Esophagus (tissue), 2 donors: ENCODE measurements around the gene RNF167. TPM values are rescaled to one million over a fixed set of nuclear protein-coding genes. Genes with fewer than 3 reads are reported as not detected.

ENCODE experiments used
- H3K27ac ChIP-seq, 2 donors: one replicate each; pipeline ENCODE4 v1.5.1; 2013; ENCODE audit warnings: low read depth in 2 of 2, mild to moderate bottlenecking in 2 of 2, inconsistent platforms in 1 of 2, low read length in 1 of 2, moderate library complexity in 1 of 2
- H3K27me3 ChIP-seq, 2 donors: one replicate each; pipeline ENCODE4 v1.6.1; 2013; ENCODE audit warnings: low read length in 2 of 2, control low read depth in 1 of 2, mild to moderate bottlenecking in 1 of 2; ENCODE audit not compliant: insufficient read depth in 2 of 2, control insufficient read depth in 1 of 2
- H3K36me3 ChIP-seq, 2 donors: one replicate each; pipeline ENCODE4 v1.6.1; 2013; ENCODE audit warnings: low read length in 1 of 2; ENCODE audit not compliant: control insufficient read depth in 2 of 2, insufficient read depth in 2 of 2
- H3K4me1 ChIP-seq, 2 donors: one replicate each; pipeline ENCODE4 v1.6.1; 2013; ENCODE audit warnings: low read length in 1 of 2; ENCODE audit not compliant: control insufficient read depth in 2 of 2, insufficient read depth in 2 of 2
- H3K4me3 ChIP-seq, 2 donors: one replicate each; pipeline ENCODE4 v1.5.1; 2013; ENCODE audit warnings: low read length in 2 of 2, mild to moderate bottlenecking in 2 of 2, low read depth in 1 of 2, moderate library complexity in 1 of 2
- H3K9me3 ChIP-seq, 2 donors: one replicate each; pipeline ENCODE4 v1.6.1; 2013; ENCODE audit warnings: mild to moderate bottlenecking in 2 of 2, low read depth in 1 of 2, low read length in 1 of 2, moderate library complexity in 1 of 2; ENCODE audit not compliant: control insufficient read depth in 2 of 2, insufficient read depth in 1 of 2
- WGBS, 2 donors: extraction: QIAGEN DNeasy Blood & Tissue Kit; methylation state at CpG; one replicate each; pipeline ENCODE4 v1.1.7; 2013; 5-methylcytosine and 5-hydroxymethylcytosine counted together
- polyA plus RNA-seq, 2 donors: library from polyadenylated mRNA; stranded (reverse); fragments of 200-250 nt; gene quantifications; one replicate each; pipeline ENCODE4 v1.2.3, GENCODE V29; 2013
- donor health status: healthy with polysubstance abuse.
- donor health status: Bipolar disorder and iron deficiency.

RNF167 gene
- polyA plus RNA-seq, 2 donors: 79.5 to 149 TPM

GRCh38 chr17:4944554-4945175 lies 4.6 kb downstream of the RNF167 start:
- no peaks in the 10 kb centered on the region for H3K9me3 ChIP-seq
- H3K27me3 ChIP-seq: no peaks in the 10 kb centered on the region
- peak overlapping the region; percentile 69 to 85 for H3K27ac ChIP-seq
- H3K4me3 ChIP-seq: no peak overlapping the region
- H3K4me1 ChIP-seq: peaks cover 2 to 10% of the 10 kb centered on the region in 2 donors
- H3K36me3 ChIP-seq: peaks cover 5 to 27% of the 10 kb centered on the region in 2 donors
- WGBS, 2 donors: 55 to 61% methylated on average over 8 of the region's 8 CpGs

- WGBS, 2 donors: 20 to 22% methylated on average over 7 of the region's 7 CpGs
- peak overlapping the region in 1 of 2 donors; percentile 11 for H3K4me3 ChIP-seq
- H3K9me3 ChIP-seq: no peaks in the 10 kb centered on the region
- H3K27ac ChIP-seq: peak overlapping the region; percentile 69 to 85
- peaks cover 5 to 27% of the 10 kb centered on the region in 2 donors for H3K36me3 ChIP-seq
- no peaks in the 10 kb centered on the region for H3K27me3 ChIP-seq
- peaks cover 2 to 13% of the 10 kb centered on the region in 2 donors for H3K4me1 ChIP-seq
Measured at GRCh38 chr17:4945176-4945943, 5.3 kb downstream of the RNF167 start.

- Histone ChIP-seq H3K36me3 (peaks cover 5 to 27% of the 10 kb centered on the region in 2 donors), H3K27ac (peak overlapping the region; percentile 54 to 85), H3K9me3 (no peaks in the 10 kb centered on the region), H3K4me1 (peaks cover 2 to 15% of the 10 kb centered on the region in 2 donors), H3K27me3 (no peaks in the 10 kb centered on the region), H3K4me3 (peak overlapping the region in 1 of 2 donors; percentile 77)
- WGBS, 2 donors: 12 to 19% methylated on average over 4 of the region's 4 CpGs
Measured at GRCh38 chr17:4945944-4946280, 5.8 kb downstream of the RNF167 start.

GRCh38 chr17:4946312-4946976 lies 6.4 kb downstream of the RNF167 start:
- no peaks in the 10 kb centered on the region for H3K9me3 ChIP-seq
- peak overlapping the region; percentile 33 to 77 for H3K4me3 ChIP-seq
- WGBS, 2 donors: 18 to 22% methylated on average over 16 of the region's 16 CpGs
- peaks cover 2 to 15% of the 10 kb centered on the region in 2 donors for H3K4me1 ChIP-seq
- no peaks in the 10 kb centered on the region for H3K27me3 ChIP-seq
- peak overlapping the region; percentile 54 to 85 for H3K27ac ChIP-seq
- peaks cover 5 to 27% of the 10 kb centered on the region in 2 donors for H3K36me3 ChIP-seq

- Histone ChIP-seq H3K36me3 (peaks cover 5 to 27% of the 10 kb centered on the region in 2 donors), H3K27ac (peak overlapping the region; percentile 90 to 100), H3K27me3 (no peaks in the 10 kb centered on the region), H3K9me3 (no peaks in the 10 kb centered on the region), H3K4me3 (peak overlapping the region; percentile 33 to 77), H3K4me1 (peaks cover 2 to 15% of the 10 kb centered on the region in 2 donors)
- 0 to 1% methylated on average over 7 of the region's 7 CpGs for WGBS, 2 donors
Measured at GRCh38 chr17:4947010-4947410, 6.9 kb downstream of the RNF167 start.

GRCh38 chr17:4947411-4948165 lies 7.5 kb downstream of the RNF167 start:
- peak overlapping the region; percentile 77 to 99 for H3K4me3 ChIP-seq
- H3K9me3 ChIP-seq: no peaks in the 10 kb centered on the region
- H3K27me3 ChIP-seq: no peaks in the 10 kb centered on the region
- H3K27ac ChIP-seq: peak overlapping the region; percentile 99 to 100
- H3K4me1 ChIP-seq: peaks cover 2 to 15% of the 10 kb centered on the region in 2 donors
- peaks cover 1 to 24% of the 10 kb centered on the region in 2 donors for H3K36me3 ChIP-seq
- WGBS, 2 donors: 1 to 2% methylated on average over 40 to 56 of the region's 56 CpGs

- Histone ChIP-seq H3K27me3 (no peaks in the 10 kb centered on the region), H3K27ac (peak within 1 kb of the TSS; percentile 99 to 100), H3K4me1 (peaks cover 4 to 15% of the 10 kb centered on the region in 2 donors), H3K4me3 (peak within 1 kb of the TSS; percentile 77 to 99), H3K9me3 (no peaks in the 10 kb centered on the region), H3K36me3 (peaks cover 0 to 17% of the 10 kb centered on the region in 2 donors)
- 0 to 1% methylated on average over 56 to 59 of the region's 59 CpGs for WGBS, 2 donors
Measured at GRCh38 chr17:4948166-4948930, 8.3 kb downstream of the RNF167 start, which contains the start of gene PFN1. Gene PFN1, minus strand, starts transcription at chr17:4948530. Its CDS starts 136 bp downstream, at chr17:4948394.

- peak overlapping the region; percentile 49 to 77 for H3K4me3 ChIP-seq
- WGBS, 2 donors: 0% methylated on average over 17 to 40 of the region's 40 CpGs
- no peaks in the 10 kb centered on the region for H3K27me3 ChIP-seq
- H3K36me3 ChIP-seq: peaks cover 0 to 14% of the 10 kb centered on the region in 2 donors
- no peaks in the 10 kb centered on the region for H3K9me3 ChIP-seq
- peaks cover 6 to 18% of the 10 kb centered on the region in 2 donors for H3K4me1 ChIP-seq
- H3K27ac ChIP-seq: peak overlapping the region; percentile 97 to 100
Measured at GRCh38 chr17:4948931-4949320, 8.9 kb downstream of the RNF167 start.
